ENCODE results near the gene CPEB1. TPM values are rescaled to one million over a fixed set of nuclear protein-coding genes. Genes with fewer than 3 reads are reported as not detected.

Gene CPEB1
- total RNA-seq, 1 donor from 2014 or later = 2.4 TPM

DNA sequence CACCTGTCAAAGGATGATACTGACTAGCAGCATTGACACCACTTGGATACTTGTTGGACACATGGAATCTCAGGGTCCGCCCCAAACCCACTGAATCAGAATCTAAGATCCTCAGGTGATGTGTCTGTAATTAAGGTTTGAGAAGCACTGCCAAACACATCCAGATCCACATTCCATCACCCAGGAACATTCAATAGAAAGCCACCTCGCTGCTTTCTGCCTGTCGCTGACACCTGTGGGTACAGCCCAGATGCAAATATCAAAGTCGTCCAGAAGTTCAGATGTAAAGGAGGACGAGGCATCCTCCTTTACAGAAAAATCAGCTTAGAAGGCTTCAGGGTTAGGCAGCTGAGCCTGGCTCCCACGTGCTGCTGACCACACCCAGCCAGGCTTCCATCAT, 101.7 kb downstream of the CPEB1 start:
- TF ChIP-seq CTCF (IDR thresholded peaks at IDR 0.05) = no peak
- Histone ChIP-seq H3K27ac (no peak overlapping the region), H3K9me3 (no peaks in the 10 kb centered on the region), H3K4me3 (no peak overlapping the region), H3K27me3 (no peaks in the 10 kb centered on the region), H3K36me3 (peaks cover 0 to 13% of the 10 kb centered on the region in 2 donors), H3K4me1 (peaks cover 0 to 5% of the 10 kb centered on the region in 2 donors)
- intact Hi-C loops (cut with DNase I) = loop anchor here (10.0 kb wide), 2 partner anchors 281 to 659 kb away; partner anchors contain the start of genes EFL1, HDGFL3 and SAXO2
- no peak for DNase-seq (ENCODE audit: low spot score in 2 of 2)

- Histone ChIP-seq H3K27me3 (no peaks in the 10 kb centered on the region), H3K4me1 (peaks cover 0 to 5% of the 10 kb centered on the region in 2 donors), H3K4me3 (no peak overlapping the region), H3K36me3 (peaks cover 0 to 8% of the 10 kb centered on the region in 2 donors), H3K27ac (no peak overlapping the region), H3K9me3 (no peaks in the 10 kb centered on the region)
- no peak for DNase-seq (ENCODE audit: low spot score in 2 of 2)
- intact Hi-C loops (cut with DNase I) = loop anchor here (10.0 kb wide), 2 partner anchors 280 to 660 kb away; partner anchors contain the start of genes EFL1, HDGFL3 and SAXO2
- no peak for TF ChIP-seq CTCF (IDR thresholded peaks at IDR 0.05)
Observed at GRCh38 chr15:82545002-82545401, 102.2 kb downstream of the CPEB1 start.

DNA sequence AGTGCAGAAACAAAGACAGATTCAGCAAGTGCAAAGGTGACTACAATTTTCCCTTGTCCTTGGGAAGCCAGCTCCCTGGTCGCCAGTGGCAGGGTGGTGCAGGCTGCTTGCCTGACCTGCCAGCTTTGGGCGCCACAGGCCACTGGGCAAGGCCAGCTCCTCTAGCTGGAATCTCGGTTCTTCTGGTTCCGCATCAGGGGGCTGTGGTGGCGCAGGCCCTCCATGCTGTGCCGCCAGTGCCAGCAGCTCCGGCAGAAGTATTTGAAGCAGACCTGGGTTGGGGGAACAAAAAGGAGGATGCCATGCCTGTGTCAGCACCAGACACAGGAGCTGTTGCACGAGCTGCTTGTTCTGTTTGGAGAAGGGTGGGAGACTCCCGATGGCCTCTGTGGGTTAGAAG, 102.7 kb downstream of the CPEB1 start:
- peaks cover 0 to 6% of the 10 kb centered on the region in 2 donors for H3K4me1 ChIP-seq
- no peak for TF ChIP-seq CTCF (IDR thresholded peaks at IDR 0.05)
- DNase-seq (ENCODE audit: low spot score in 2 of 2) = peak in 1 of 2 donors; percentile 60
- H3K27me3 ChIP-seq = no peaks in the 10 kb centered on the region
- no peak overlapping the region for H3K4me3 ChIP-seq
- intact Hi-C loops (cut with DNase I) = loop anchor here (5.0 to 10.0 kb wide), 4 partner anchors 280 to 660 kb away; partner anchors contain the start of genes EFL1, HDGFL3, RAMAC and SAXO2
- H3K27ac ChIP-seq = no peak overlapping the region
- H3K36me3 ChIP-seq = peaks cover 0 to 4% of the 10 kb centered on the region in 2 donors
- no peaks in the 10 kb centered on the region for H3K9me3 ChIP-seq

GRCh38 chr15:82543160-82543559, 104.0 kb downstream of the CPEB1 start:
- no peak for TF ChIP-seq CTCF (IDR thresholded peaks at IDR 0.05)
- intact Hi-C loops (cut with DNase I) = loop anchor here (5.0 to 10.0 kb wide), 4 partner anchors 278 to 662 kb away; partner anchors contain the start of genes EFL1, HDGFL3, RAMAC and SAXO2
- H3K27ac ChIP-seq = no peak overlapping the region
- peaks cover 3 to 8% of the 10 kb centered on the region in 2 donors for H3K36me3 ChIP-seq
- no peak overlapping the region for H3K4me3 ChIP-seq
- peaks cover 0 to 16% of the 10 kb centered on the region in 2 donors for H3K4me1 ChIP-seq
- H3K9me3 ChIP-seq = no peaks in the 10 kb centered on the region
- peak in 1 of 2 donors; percentile 58 for DNase-seq (ENCODE audit: low spot score in 2 of 2)
- H3K27me3 ChIP-seq = no peaks in the 10 kb centered on the region

- no peaks in the 10 kb centered on the region for H3K9me3 ChIP-seq
- peaks cover 24 to 30% of the 10 kb centered on the region in 2 donors for H3K36me3 ChIP-seq
- H3K4me1 ChIP-seq = peaks cover 0 to 16% of the 10 kb centered on the region in 2 donors
- intact Hi-C loops (cut with DNase I) = loop anchor here (1.0 to 10.0 kb wide), 8 partner anchors 106 to 664 kb away; partner anchors contain the start of genes BTBD1, CPEB1, EFL1 and HDGFL3
- H3K27ac ChIP-seq = peak overlapping the region; percentile 94 to 96
- DNase-seq (ENCODE audit: low spot score in 2 of 2) = peak in 1 of 2 donors; percentile 63
- no peaks in the 10 kb centered on the region for H3K27me3 ChIP-seq
- H3K4me3 ChIP-seq = peak overlapping the region; percentile 64 to 76
- no peak for TF ChIP-seq CTCF (IDR thresholded peaks at IDR 0.05)
Observed at GRCh38 chr15:82540984-82541431, 106.2 kb downstream of the CPEB1 start.

Measured in ascending aorta (tissue), 2 donors.